Immature natural killer cell (primary cell): Measurements from ENCODE around the gene SLCO2A1. TPM values are rescaled to one million over a fixed set of nuclear protein-coding genes. Genes with fewer than 3 reads are reported as not detected.
A peak's percentile ranks its signal among the peaks of the same experiment; 100 is the strongest.

ENCODE experiments used
- DNase-seq, 3 donors: peaks; one replicate each; pipeline ENCODE4 v3.0.0; 2022; ENCODE audit warnings: mixed read lengths in 1 of 3
- H3K27ac Mint-ChIP-seq, 6 donors: one replicate each; pipeline ENCODE4 v1.8.0; 2020; ENCODE audit warnings: mixed read lengths in 6 of 6, mild to moderate bottlenecking in 5 of 6, inconsistent platforms in 4 of 6, moderate library complexity in 3 of 6
- H3K27me3 Mint-ChIP-seq, 3 donors: one replicate each; pipeline ENCODE4 v1.8.0; 2020 to 2021; ENCODE audit warnings: low read depth in 3 of 3, mild to moderate bottlenecking in 3 of 3, mixed read lengths in 3 of 3, moderate library complexity in 3 of 3, inconsistent platforms in 1 of 3
- H3K36me3 Mint-ChIP-seq, 3 donors: one replicate each; pipeline ENCODE4 v1.8.0; 2020; ENCODE audit warnings: mixed read lengths in 3 of 3, inconsistent platforms in 2 of 3, mild to moderate bottlenecking in 2 of 3
- H3K4me1 Mint-ChIP-seq, 2 donors: one replicate each; pipeline ENCODE4 v1.8.0; 2020; ENCODE audit warnings: inconsistent platforms in 2 of 2, mild to moderate bottlenecking in 2 of 2, mixed read lengths in 2 of 2, moderate library complexity in 1 of 2
- H3K4me3 Mint-ChIP-seq, 5 donors: one replicate each; pipeline ENCODE4 v1.8.0; 2020; ENCODE audit warnings: mild to moderate bottlenecking in 5 of 5, mixed read lengths in 5 of 5, inconsistent platforms in 3 of 5, moderate library complexity in 3 of 5
- H3K9me3 Mint-ChIP-seq, 6 donors: one replicate each; pipeline ENCODE4 v1.8.0; 2020; ENCODE audit warnings: mild to moderate bottlenecking in 6 of 6, mixed read lengths in 6 of 6, inconsistent platforms in 4 of 6, moderate library complexity in 3 of 6
- polyA plus RNA-seq, 3 donors: library from polyadenylated mRNA; unstranded; fragments of 300-500 nt; fragmentation: Illumina TruSeq; gene quantifications; one replicate each; pipeline ENCODE4 v1.2.3, GENCODE V29; 2021

SLCO2A1 gene
- polyA plus RNA-seq, 3 donors from 2014 or later: not detected

DNA sequence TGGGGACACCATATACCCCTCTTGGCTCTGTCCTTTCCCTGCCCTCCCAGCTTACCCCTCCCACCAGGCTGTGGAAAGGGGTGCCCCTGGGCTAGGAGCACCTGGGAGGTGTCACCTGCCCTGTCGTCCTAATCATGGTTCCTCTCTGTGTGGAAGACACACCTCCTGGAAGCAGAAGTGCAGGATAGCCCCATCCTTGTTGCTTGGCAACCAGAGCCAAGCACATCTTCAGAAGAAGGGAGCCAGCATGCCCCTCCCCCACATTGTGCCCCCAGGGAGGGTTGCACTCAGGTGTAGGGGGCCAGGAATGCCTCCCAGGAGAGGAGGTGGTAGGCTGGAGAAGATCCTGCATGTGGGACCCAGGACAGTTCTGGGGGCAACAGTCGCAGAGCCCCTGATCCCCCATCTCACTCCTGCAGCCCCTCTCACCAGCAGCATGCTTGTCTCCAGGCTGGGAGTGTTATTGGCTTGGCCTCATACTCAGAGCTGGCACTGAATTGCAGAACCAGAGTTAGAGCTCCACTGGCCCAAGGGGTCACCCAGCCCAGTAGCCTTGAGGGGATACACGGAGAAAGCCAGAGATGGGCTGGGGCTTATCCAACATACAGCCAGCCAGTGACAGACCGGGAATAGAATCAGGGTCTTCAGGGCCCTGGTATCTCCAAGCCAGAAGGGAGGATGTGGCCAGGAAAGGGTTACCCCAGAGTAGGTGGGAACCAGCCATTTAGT lies 142.5 kb downstream of the SLCO2A1 start:
- peaks cover 7 to 9% of the 10 kb centered on the region in 2 donors for H3K4me1 Mint-ChIP-seq
- peaks cover 0 to 8% (median 0%) of the 10 kb centered on the region in 3 donors for H3K27me3 Mint-ChIP-seq
- H3K27ac Mint-ChIP-seq: no peak overlapping the region
- H3K4me3 Mint-ChIP-seq: no peak overlapping the region
- DNase-seq: no peak
- H3K9me3 Mint-ChIP-seq: no peaks in the 10 kb centered on the region
- H3K36me3 Mint-ChIP-seq: no peaks in the 10 kb centered on the region

DNA sequence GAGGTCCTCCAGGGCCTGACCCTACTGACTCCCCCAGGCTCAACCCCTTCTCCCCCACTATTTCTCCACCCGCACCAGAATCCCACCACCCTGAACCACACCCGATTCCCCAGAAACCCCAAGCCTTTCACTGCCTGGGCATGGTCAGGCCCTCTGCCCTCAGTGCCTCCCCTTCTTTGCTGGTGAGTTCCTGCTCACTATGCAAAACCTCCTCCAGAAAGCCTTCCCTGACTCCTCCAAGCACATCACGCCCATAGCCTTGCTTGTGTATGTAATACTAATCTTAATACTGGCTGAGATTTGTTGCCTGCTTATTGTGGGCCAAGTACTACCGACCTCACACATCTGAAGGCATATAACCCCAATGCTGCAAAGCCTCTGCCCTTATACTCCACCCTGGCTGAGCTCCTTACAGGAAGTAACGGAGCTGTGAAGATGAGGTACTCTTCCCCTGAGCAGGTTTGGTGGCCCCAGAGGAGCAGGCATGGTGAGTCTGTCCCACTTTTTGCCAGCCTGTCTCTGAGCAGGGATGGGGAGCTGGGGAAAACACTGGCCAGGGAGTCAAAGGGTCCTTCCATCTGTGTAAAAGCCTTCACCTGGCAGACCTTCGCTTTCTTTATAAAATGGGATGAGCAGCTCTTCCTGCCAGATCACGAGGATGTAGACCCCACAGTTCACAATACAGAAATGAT lies 143.5 kb downstream of the SLCO2A1 start:
- Mint-ChIP-seq H3K4me3 (no peak overlapping the region), H3K27me3 (peaks cover 0 to 5% (median 2%) of the 10 kb centered on the region in 3 donors), H3K9me3 (no peaks in the 10 kb centered on the region), H3K36me3 (no peaks in the 10 kb centered on the region), H3K4me1 (peaks cover 18 to 20% of the 10 kb centered on the region in 2 donors), H3K27ac (no peak overlapping the region)
- no peak for DNase-seq

DNA sequence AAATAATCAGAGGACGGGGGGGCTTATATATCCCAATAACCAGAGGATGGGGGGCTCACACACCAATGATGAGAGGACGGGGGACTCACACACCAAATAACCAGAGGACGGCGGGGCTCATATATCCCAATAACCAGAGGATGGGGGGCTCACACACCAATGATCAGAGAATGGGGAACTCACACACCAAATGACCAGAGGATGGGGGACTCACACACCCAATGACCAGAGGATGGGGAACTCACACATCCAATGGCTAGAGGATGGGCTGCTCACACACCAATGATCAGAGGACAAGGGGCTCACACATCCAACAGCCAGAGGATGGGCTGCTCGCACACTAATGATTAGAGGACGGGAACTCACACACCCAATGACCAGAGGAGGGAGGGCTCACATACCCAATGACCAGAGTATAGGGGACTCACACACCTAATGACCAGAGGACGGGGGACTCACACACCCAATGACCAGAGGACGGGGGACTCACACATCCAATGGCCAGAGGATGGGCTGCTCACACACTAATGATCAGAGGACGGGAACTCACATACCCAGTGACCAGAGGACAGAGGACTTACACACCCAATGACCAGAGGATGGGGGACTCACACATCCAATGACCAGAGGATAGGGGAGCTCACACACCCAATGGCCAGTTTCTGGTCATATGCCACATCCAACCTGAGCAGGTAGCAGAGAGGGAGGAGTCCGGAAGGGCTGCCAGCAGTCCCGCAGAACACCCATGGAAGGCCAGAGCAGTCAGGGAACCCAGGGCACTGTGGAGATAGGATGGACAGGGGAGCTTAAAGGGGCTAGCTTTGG lies 144.6 kb downstream of the SLCO2A1 start:
- H3K9me3 Mint-ChIP-seq: no peaks in the 10 kb centered on the region
- H3K27ac Mint-ChIP-seq: no peak overlapping the region

DNA sequence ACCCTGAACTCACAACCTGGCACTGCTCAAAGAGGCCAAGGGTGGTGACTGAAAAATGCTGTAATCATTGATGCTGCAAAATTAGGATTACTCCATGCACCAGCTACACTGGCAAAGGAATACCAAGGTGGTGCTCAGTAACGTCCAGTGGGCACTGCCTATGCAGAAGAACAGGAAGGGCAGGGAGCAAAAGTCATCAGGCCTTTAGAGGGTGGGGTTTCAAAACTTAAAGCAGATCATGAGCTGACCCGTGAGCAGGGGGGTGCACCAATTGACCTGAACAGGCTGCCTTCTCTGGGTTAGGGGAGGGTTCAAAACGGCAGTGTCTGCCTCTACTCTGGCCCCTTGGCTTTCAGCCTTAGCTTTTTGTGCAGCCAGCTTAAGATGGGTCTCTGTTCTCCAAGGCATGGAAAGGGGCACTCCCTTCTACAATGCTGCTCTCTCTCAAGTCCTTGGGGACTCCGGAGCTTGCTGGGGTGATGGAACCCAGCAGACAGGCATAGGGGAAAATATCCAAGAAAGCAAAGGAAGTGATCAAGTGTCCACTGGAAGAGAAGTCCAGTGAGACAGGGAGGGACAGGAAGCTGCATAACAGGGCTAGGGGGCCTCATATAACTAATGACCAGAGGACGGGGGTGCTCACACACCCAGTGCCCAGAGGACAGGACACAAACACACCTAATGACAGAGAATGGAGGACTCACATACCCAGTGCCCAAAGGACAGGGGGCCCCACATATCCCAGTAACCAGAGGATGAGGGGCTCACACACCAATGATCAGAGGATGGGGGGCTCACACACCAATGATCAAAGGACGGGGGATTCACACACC lies 145.5 kb downstream of the SLCO2A1 start:
- H3K27ac Mint-ChIP-seq: no peak overlapping the region
- H3K9me3 Mint-ChIP-seq: no peaks in the 10 kb centered on the region
- H3K27me3 Mint-ChIP-seq: peaks cover 0 to 5% (median 2%) of the 10 kb centered on the region in 3 donors
- no peak overlapping the region for H3K4me3 Mint-ChIP-seq
- H3K36me3 Mint-ChIP-seq: no peaks in the 10 kb centered on the region
- DNase-seq: no peak
- H3K4me1 Mint-ChIP-seq: peaks cover 18 to 26% of the 10 kb centered on the region in 2 donors

More for the DNA sequence above, 144.6 kb downstream of the SLCO2A1 start:
- H3K27me3 Mint-ChIP-seq: peaks cover 0 to 5% (median 2%) of the 10 kb centered on the region in 3 donors
- no peaks in the 10 kb centered on the region for H3K36me3 Mint-ChIP-seq
- H3K4me3 Mint-ChIP-seq: no peak overlapping the region
- peaks cover 18 to 26% of the 10 kb centered on the region in 2 donors for H3K4me1 Mint-ChIP-seq
- DNase-seq: no peak

DNA sequence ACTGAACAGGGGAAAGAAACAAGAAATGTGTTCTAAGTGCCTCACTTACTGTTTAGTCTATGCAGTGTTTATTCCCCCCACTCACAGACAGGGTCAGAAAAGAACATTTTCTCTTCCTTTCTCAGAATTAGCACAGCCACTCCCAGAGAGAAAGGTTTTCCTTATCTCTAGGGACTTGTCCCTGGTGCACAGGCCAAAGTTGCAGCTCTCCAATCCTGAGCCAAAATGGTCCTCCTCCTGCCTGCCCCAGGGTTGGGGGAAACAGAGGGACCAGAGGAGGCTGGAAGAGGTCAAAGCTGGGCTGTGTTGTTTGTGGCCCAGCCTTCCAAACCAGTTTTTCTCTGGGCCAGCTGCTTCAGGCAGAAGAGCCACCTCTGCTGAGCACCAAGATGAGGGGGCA lies 146.1 kb downstream of the SLCO2A1 start:
- H3K4me3 Mint-ChIP-seq: peak overlapping the region in 1 of 5 donors; percentile 46
- H3K27me3 Mint-ChIP-seq: peaks cover 0 to 5% (median 2%) of the 10 kb centered on the region in 3 donors
- H3K27ac Mint-ChIP-seq: peak overlapping the region in 2 of 6 donors; percentile 1 to 7
- H3K4me1 Mint-ChIP-seq: peaks cover 18 to 26% of the 10 kb centered on the region in 2 donors
- no peak for DNase-seq
- H3K9me3 Mint-ChIP-seq: peaks cover 0 to 4% (median 0%) of the 10 kb centered on the region in 6 donors
- H3K36me3 Mint-ChIP-seq: no peaks in the 10 kb centered on the region

DNA sequence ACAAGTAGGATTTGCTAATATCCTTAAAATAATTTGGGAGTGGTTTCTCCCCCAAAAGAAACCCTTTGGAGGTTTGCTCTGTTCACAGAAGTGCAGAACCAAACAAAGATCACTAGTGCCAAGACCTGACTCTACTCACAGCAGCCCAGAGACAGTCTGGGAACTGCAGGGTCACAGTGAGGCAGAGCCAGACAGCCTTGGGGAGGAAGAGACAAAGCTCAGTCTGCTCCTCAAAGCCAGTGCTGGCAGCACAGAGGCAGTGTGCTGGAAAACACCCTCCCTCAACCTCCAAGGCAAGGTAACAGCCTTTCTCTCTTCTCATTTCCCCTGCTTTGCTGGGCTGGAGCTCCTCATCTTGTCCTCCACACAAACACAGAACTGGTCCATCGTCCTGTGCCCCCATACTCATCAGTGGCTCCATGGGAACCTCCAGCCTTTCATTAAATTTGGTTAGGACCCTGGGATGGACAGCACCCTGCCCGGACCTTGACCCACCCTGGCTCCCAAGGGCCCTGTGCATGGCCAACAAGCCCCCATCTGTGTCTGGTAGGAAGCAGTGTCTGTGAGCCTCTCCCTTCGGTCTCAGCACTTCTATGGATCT lies 146.6 kb downstream of the SLCO2A1 start:
- H3K36me3 Mint-ChIP-seq: no peaks in the 10 kb centered on the region
- H3K4me1 Mint-ChIP-seq: peaks cover 18 to 26% of the 10 kb centered on the region in 2 donors
- DNase-seq: no peak
- peaks cover 0 to 9% (median 3%) of the 10 kb centered on the region in 6 donors for H3K9me3 Mint-ChIP-seq
- peaks cover under 1 to 8% (median 2%) of the 10 kb centered on the region in 3 donors for H3K27me3 Mint-ChIP-seq
- peak overlapping the region in 5 of 6 donors; percentile 7 to 79 (median 41) for H3K27ac Mint-ChIP-seq
- H3K4me3 Mint-ChIP-seq: peak overlapping the region in 2 of 5 donors; percentile 18 to 46

DNA sequence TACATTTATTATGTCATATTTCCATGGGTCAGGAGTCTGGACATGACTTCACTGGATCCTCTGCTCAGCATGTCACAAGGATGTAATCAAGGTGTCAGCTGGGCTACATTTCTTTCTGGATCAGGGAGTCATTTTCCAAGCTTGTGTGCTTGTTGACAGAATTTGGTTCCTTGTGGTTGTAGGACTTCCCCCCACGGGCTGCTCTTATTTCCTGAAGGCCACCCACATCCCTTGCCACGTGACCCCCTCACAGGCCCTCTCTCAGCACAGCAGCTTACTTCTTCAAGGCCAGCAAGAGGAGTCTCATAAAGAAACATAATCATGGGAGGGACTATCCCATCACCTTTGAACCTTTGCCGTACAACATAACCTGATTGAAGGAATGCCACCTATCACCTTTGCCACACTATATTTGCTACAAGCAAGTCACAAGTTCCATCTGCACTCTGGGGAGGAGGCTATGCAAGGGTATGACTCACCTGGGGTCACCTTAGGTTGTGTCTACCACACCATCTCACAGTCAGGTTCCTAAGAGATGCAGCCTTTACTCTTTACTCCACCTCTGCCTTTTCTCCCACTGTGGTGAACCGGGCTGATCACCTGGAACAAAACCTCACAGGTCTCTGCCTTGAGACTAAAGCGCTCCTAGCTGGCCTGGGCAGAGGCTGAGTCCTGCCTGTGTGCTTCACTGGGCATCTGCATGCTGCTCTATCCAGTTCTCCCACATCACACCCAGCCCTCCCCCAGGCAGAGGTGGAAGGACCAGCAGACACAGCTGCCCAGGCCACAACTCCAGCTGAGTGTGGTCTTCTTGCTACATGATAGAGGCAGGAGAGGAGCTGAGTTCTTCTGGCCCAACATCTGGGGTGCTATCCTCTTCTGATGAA lies 147.5 kb downstream of the SLCO2A1 start:
- peak overlapping the region in 3 of 5 donors; percentile 12 to 33 (median 26) for H3K4me3 Mint-ChIP-seq
- H3K27ac Mint-ChIP-seq: peak overlapping the region in 5 of 6 donors; percentile 20 to 79 (median 38)
- peaks cover 0 to 14% (median 5%) of the 10 kb centered on the region in 6 donors for H3K9me3 Mint-ChIP-seq
- H3K27me3 Mint-ChIP-seq: peaks cover 2 to 10% (median 2%) of the 10 kb centered on the region in 3 donors
- peaks cover 18 to 26% of the 10 kb centered on the region in 2 donors for H3K4me1 Mint-ChIP-seq
- DNase-seq: peak in 1 of 3 donors; percentile 15
- no peaks in the 10 kb centered on the region for H3K36me3 Mint-ChIP-seq

DNA sequence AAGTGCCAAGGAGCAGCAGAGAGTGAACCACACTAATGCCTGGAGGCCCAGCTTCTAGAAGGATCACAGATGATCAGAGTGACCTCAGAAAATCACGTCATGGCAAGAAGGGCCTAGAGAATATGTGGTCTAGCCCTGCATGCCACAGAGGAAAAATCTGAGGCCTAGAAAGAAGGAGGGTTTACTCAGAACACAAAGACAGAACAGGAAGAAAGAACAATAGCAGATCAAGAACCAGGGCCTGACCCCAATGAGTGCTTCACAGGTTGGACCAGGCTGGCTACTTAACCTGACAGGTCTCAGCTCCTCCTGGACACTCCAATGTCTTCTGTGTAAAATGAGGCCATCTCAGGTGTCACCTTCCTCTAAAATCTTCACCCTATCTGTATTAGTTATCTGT lies 148.2 kb downstream of the SLCO2A1 start:
- no peak for DNase-seq
- Mint-ChIP-seq H3K9me3 (peaks cover 0 to 14% (median 5%) of the 10 kb centered on the region in 6 donors), H3K4me3 (peak overlapping the region in 2 of 5 donors; percentile 41 to 50), H3K27me3 (peaks cover 5 to 10% (median 6%) of the 10 kb centered on the region in 3 donors), H3K36me3 (no peaks in the 10 kb centered on the region), H3K4me1 (peaks cover 18 to 26% of the 10 kb centered on the region in 2 donors), H3K27ac (peak overlapping the region in 3 of 6 donors; percentile 16 to 79 (median 65))

DNA sequence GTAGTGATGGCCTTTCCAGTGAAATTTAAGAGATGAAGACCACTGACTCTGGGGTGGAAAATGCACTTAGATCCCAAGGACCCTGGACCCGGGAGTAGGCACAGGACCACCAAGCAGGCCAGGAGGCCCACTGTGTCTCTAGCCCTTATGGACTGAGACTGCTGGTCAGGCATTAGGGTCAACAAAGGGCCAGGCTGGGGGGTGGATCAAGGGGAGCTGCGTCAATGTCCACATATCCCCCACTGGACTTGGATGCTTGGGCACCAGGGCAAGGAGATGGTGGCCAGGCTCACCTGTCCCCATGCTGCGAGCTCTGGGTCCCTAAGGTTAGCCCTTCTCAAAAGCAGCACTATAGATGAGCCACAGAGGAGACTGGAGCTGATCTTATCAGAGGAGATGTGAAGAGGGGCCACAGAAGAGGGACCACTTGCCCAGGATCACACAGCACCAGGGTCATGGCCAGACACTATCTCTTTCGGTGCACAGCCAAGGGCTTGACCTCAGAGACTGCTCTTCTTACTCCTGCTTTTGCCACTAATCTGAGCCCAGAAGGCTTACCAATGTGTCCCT lies 148.8 kb downstream of the SLCO2A1 start:
- Mint-ChIP-seq H3K27me3 (peaks cover 5 to 12% (median 6%) of the 10 kb centered on the region in 3 donors), H3K4me1 (peaks cover 18 to 26% of the 10 kb centered on the region in 2 donors), H3K9me3 (peaks cover 0 to 14% (median 5%) of the 10 kb centered on the region in 6 donors), H3K36me3 (no peaks in the 10 kb centered on the region), H3K4me3 (peak overlapping the region in 2 of 5 donors; percentile 41 to 50), H3K27ac (peak overlapping the region in 2 of 6 donors; percentile 61 to 79)
- no peak for DNase-seq

DNA sequence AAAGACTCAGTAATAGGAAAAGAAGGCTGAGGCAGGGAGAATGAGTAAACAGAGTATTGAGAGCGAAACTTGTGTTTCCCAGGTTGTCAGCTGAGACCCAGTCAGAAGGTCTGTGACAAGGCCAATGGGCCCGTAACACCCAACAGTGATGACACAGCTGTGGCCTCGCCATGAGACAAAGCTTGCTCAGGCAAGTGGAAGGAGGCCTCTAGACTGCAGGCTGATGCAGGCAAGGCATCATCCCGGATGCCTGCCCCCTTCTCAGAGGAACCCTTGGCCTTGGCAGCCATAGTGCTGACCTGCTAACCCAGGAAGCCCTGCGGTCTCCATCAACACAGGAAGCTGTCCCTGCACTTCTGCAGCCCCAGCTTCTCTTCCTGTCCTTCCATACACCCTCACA lies 149.4 kb downstream of the SLCO2A1 start:
- Mint-ChIP-seq H3K27ac (peak overlapping the region in 2 of 6 donors; percentile 58 to 79), H3K36me3 (no peaks in the 10 kb centered on the region), H3K4me3 (peak overlapping the region in 1 of 5 donors; percentile 50), H3K4me1 (peaks cover 18 to 26% of the 10 kb centered on the region in 2 donors), H3K27me3 (peaks cover 5 to 12% (median 6%) of the 10 kb centered on the region in 3 donors), H3K9me3 (peaks cover 0 to 14% (median 5%) of the 10 kb centered on the region in 6 donors)
- DNase-seq: peak in 1 of 3 donors; percentile 22

DNA sequence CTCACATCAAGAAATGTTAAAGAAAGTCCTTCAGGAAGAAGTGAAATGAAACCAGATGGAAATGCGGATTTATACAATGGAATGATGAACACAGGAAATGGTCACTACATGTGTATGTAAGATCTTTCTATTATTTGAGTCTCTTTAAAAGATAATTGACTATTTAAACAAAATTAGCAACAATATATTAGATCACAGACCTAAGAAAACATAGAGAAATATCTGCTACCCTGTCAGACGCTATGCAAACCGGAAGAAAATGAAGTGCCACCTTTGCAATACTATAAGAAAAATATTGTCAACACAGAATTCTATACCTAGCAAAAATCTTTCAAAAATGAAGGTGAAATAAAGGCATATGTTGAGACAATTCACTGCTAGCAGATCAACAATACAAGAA lies 151.2 kb downstream of the SLCO2A1 start:
- peaks cover 18 to 26% of the 10 kb centered on the region in 2 donors for H3K4me1 Mint-ChIP-seq

More for the DNA sequence above, 151.2 kb downstream of the SLCO2A1 start:
- no peaks in the 10 kb centered on the region for H3K36me3 Mint-ChIP-seq
- H3K27me3 Mint-ChIP-seq: peaks cover 5 to 9% (median 6%) of the 10 kb centered on the region in 3 donors
- H3K9me3 Mint-ChIP-seq: peaks cover 0 to 14% (median 5%) of the 10 kb centered on the region in 6 donors
- H3K27ac Mint-ChIP-seq: no peak overlapping the region
- no peak for DNase-seq
- H3K4me3 Mint-ChIP-seq: no peak overlapping the region
